ENCODE results near the gene COL21A1. TPM values are rescaled to one million over a fixed set of nuclear protein-coding genes. Genes with fewer than 3 reads are reported as not detected.

COL21A1 gene
- total RNA-seq, 1 experiment from 2014 or later: 3.3 TPM

- POLR2A ChIA-PET: interaction anchor here (0.7 kb wide), 1 partner anchor 189 kb away, joined by 3 read pairs; no protein-coding TSS in a partner anchor
- TF ChIP-seq CTCF (IDR thresholded peaks at IDR 0.05) (no peak), POLR2AphosphoS5 (IDR thresholded peaks at IDR 0.05; ENCODE audit: low read depth, low read length) (no peak), TCF7L2 (IDR thresholded peaks at IDR 0.05; ENCODE audit: low read depth, low read length) (no peak), SIN3A (IDR thresholded peaks at IDR 0.05; ENCODE audit: borderline replicate concordance, insufficient read depth, low read depth, low read length) (no peak)
- TF ChIP-seq, protein P1, sequence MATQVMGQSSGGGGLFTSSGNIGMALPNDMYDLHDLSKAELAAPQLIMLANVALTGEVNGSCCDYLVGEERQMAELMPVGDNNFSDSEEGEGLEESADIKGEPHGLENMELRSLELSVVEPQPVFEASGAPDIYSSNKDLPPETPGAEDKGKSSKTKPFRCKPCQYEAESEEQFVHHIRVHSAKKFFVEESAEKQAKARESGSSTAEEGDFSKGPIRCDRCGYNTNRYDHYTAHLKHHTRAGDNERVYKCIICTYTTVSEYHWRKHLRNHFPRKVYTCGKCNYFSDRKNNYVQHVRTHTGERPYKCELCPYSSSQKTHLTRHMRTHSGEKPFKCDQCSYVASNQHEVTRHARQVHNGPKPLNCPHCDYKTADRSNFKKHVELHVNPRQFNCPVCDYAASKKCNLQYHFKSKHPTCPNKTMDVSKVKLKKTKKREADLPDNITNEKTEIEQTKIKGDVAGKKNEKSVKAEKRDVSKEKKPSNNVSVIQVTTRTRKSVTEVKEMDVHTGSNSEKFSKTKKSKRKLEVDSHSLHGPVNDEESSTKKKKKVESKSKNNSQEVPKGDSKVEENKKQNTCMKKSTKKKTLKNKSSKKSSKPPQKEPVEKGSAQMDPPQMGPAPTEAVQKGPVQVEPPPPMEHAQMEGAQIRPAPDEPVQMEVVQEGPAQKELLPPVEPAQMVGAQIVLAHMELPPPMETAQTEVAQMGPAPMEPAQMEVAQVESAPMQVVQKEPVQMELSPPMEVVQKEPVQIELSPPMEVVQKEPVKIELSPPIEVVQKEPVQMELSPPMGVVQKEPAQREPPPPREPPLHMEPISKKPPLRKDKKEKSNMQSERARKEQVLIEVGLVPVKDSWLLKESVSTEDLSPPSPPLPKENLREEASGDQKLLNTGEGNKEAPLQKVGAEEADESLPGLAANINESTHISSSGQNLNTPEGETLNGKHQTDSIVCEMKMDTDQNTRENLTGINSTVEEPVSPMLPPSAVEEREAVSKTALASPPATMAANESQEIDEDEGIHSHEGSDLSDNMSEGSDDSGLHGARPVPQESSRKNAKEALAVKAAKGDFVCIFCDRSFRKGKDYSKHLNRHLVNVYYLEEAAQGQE (IDR thresholded peaks at IDR 0.05; ENCODE audit: insufficient read depth in 1 of 2, low read depth in 2 of 2, low read length in 1 of 2): no peak
- in situ Hi-C loops (cut with HindIII; ENCODE audit: low pct_unique_long_range_greater_than_20kb, low sequenced_read_pairs) (no loop called here), intact Hi-C loops (cut with micrococcal nuclease; ENCODE audit: unreplicated experiment) (no loop called here)
- no peak overlapping the region for H3K27ac ChIP-seq (ENCODE audit: low read length)
- ATAC-seq: no peak
- no peaks in the 10 kb centered on the region for H3K4me1 ChIP-seq (ENCODE audit: control insufficient read depth, insufficient read depth, low read length)
- no TSS peak for BruUV-seq (replicated peaks)
- CTCF ChIA-PET: no interaction called here
- H3K4me3 ChIP-seq (ENCODE audit: low read depth in 2 of 2, low read length in 2 of 2): no peak overlapping the region
- no peaks in the 10 kb centered on the region for H3K36me3 ChIP-seq (ENCODE audit: control insufficient read depth, insufficient read depth, low read length)
- no peak for DNase-seq (ENCODE audit: low read depth, low spot score)
- no peaks in the 10 kb centered on the region for H3K9me3 ChIP-seq (ENCODE audit: control insufficient read depth, insufficient read depth, low read depth, low read length)
- no peaks in the 10 kb centered on the region for H3K27me3 ChIP-seq (ENCODE audit: control insufficient read depth, insufficient read depth, low read length)
Measured at GRCh38 chr6:56051202-56051598, 196.2 kb downstream of the COL21A1 start.

- intact Hi-C loops (cut with micrococcal nuclease; ENCODE audit: unreplicated experiment) (no loop called here), in situ Hi-C loops (cut with HindIII; ENCODE audit: low pct_unique_long_range_greater_than_20kb, low sequenced_read_pairs) (no loop called here)
- no peaks in the 10 kb centered on the region for H3K27me3 ChIP-seq (ENCODE audit: control insufficient read depth, insufficient read depth, low read length)
- H3K4me1 ChIP-seq (ENCODE audit: control insufficient read depth, insufficient read depth, low read length): no peaks in the 10 kb centered on the region
- BruUV-seq (replicated peaks): no TSS peak
- no peaks in the 10 kb centered on the region for H3K36me3 ChIP-seq (ENCODE audit: control insufficient read depth, insufficient read depth, low read length)
- no peak for ATAC-seq
- no peak overlapping the region for H3K4me3 ChIP-seq (ENCODE audit: low read depth in 2 of 2, low read length in 2 of 2)
- POLR2A ChIA-PET: interaction anchor here (0.7 kb wide), 1 partner anchor 189 kb away, joined by 3 read pairs; no protein-coding TSS in a partner anchor
- H3K27ac ChIP-seq (ENCODE audit: low read length): no peak overlapping the region
- H3K9me3 ChIP-seq (ENCODE audit: control insufficient read depth, insufficient read depth, low read depth, low read length): no peaks in the 10 kb centered on the region
- DNase-seq (ENCODE audit: low read depth, low spot score): no peak
- CTCF ChIA-PET: no interaction called here
- no peak for TF ChIP-seq CTCF (IDR thresholded peaks at IDR 0.05)
- TF ChIP-seq, protein P1 (IDR thresholded peaks at IDR 0.05; ENCODE audit: insufficient read depth in 1 of 2, low read depth in 2 of 2, low read length in 1 of 2): no peak
- TF ChIP-seq POLR2AphosphoS5 (IDR thresholded peaks at IDR 0.05; ENCODE audit: low read depth, low read length): no peak
- no peak for TF ChIP-seq TCF7L2 (IDR thresholded peaks at IDR 0.05; ENCODE audit: low read depth, low read length)
Measured at GRCh38 chr6:56050530-56051201, 196.7 kb downstream of the COL21A1 start.

Measured in Panc1 (cell line).